Tibial nerve (tissue), 4 donors: ENCODE measurements around the gene TRIM68.

Source experiments
- EP300 ChIP-seq, 2 donors: sonication (generic); formaldehyde crosslinking; IDR thresholded peaks; one replicate each; pipeline ENCODE4 v1.6.1; 2017; ENCODE audit warnings: antibody characterized with exemption in 2 of 2, mild to moderate bottlenecking in 1 of 2
- POLR2A ChIP-seq, 2 donors: fragments of 450-650 bp; IDR thresholded peaks; one replicate each; pipeline ENCODE4 v1.6.1; 2017; ENCODE audit warnings: antibody characterized with exemption in 2 of 2, mild to moderate bottlenecking in 2 of 2, moderate library complexity in 2 of 2
- TF ChIP-seq, protein P1 (sequence below), 5 experiments: fragments of 200-600 bp in 3 of 5; fragments of 450-650 bp in 2 of 5; sonication (generic) in 3 of 5; IDR thresholded peaks; one replicate each; pipeline ENCODE4 v1.5.1; 2016 to 2019; ENCODE audit warnings: antibody characterized with exemption in 5 of 5, mild to moderate bottlenecking in 3 of 5, moderate library complexity in 2 of 5

- TF ChIP-seq, protein P1, sequence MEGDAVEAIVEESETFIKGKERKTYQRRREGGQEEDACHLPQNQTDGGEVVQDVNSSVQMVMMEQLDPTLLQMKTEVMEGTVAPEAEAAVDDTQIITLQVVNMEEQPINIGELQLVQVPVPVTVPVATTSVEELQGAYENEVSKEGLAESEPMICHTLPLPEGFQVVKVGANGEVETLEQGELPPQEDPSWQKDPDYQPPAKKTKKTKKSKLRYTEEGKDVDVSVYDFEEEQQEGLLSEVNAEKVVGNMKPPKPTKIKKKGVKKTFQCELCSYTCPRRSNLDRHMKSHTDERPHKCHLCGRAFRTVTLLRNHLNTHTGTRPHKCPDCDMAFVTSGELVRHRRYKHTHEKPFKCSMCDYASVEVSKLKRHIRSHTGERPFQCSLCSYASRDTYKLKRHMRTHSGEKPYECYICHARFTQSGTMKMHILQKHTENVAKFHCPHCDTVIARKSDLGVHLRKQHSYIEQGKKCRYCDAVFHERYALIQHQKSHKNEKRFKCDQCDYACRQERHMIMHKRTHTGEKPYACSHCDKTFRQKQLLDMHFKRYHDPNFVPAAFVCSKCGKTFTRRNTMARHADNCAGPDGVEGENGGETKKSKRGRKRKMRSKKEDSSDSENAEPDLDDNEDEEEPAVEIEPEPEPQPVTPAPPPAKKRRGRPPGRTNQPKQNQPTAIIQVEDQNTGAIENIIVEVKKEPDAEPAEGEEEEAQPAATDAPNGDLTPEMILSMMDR (IDR thresholded peaks at IDR 0.05) = no peak
- TF ChIP-seq EP300 (IDR thresholded peaks at IDR 0.05) (no peak), POLR2A (IDR thresholded peaks at IDR 0.05) (no peak)
Observed at GRCh38 chr11:4576880-4577279, 31.2 kb downstream of the TRIM68 start.
